ENCODE measurements around the gene MINDY4B. TPM values are rescaled to one million over a fixed set of nuclear protein-coding genes. Genes with fewer than 3 reads are reported as not detected.

Gene MINDY4B
- total RNA-seq, 1 donor from 2014 or later = not detected

GRCh38 chr3:150828997-150829396 lies 76.2 kb downstream of the MINDY4B start:
- H3K9me3 ChIP-seq (ENCODE audit: insufficient read depth, low read depth, low read length) = no peaks in the 10 kb centered on the region
- no peaks in the 10 kb centered on the region for H3K9me3 Mint-ChIP-seq (ENCODE audit: unreplicated experiment)
- H3K4me2 ChIP-seq (ENCODE audit: low read length) = no peak overlapping the region
- H3K27me3 ChIP-seq (ENCODE audit: insufficient read depth, low read length) = peaks cover 10% of the 10 kb centered on the region
- H3K4me3 ChIP-seq (ENCODE audit: insufficient read depth, low read depth, low read length) = no peak overlapping the region
- H4K20me1 ChIP-seq (ENCODE audit: insufficient read depth, low read length) = no peaks in the 10 kb centered on the region
- no peak for FAIRE-seq
- TF ChIP-seq CTCF (IDR thresholded peaks at IDR 0.05; ENCODE audit: insufficient read depth, low read depth, low read length) (no peak), EZH2 (IDR thresholded peaks at IDR 0.05; ENCODE audit: insufficient read depth, low read length) (no peak)
- H2AFZ ChIP-seq (ENCODE audit: low read depth, low read length) = no peak overlapping the region
- H3K4me1 ChIP-seq (ENCODE audit: insufficient read depth, low read length) = no peaks in the 10 kb centered on the region
- H3K27me3 Mint-ChIP-seq (ENCODE audit: low read depth, unreplicated experiment) = peaks cover 26% of the 10 kb centered on the region
- no peak overlapping the region for H3K4me3 Mint-ChIP-seq (ENCODE audit: unreplicated experiment)
- no peak overlapping the region for H3K27ac Mint-ChIP-seq (ENCODE audit: unreplicated experiment)
- no peak overlapping the region for H3K9ac ChIP-seq (ENCODE audit: low read length)
- H3K36me3 Mint-ChIP-seq (ENCODE audit: low read depth, unreplicated experiment) = no peaks in the 10 kb centered on the region
- no peaks in the 10 kb centered on the region for H3K79me2 ChIP-seq (ENCODE audit: insufficient read depth, low read length)
- no peaks in the 10 kb centered on the region for H3K36me3 ChIP-seq (ENCODE audit: insufficient read depth, low read length)
- no peak for DNase-seq (ENCODE audit: low read depth)
- H3K4me1 Mint-ChIP-seq (ENCODE audit: low read depth, unreplicated experiment) = peaks cover 2% of the 10 kb centered on the region
- no peak overlapping the region for H3K27ac ChIP-seq (ENCODE audit: low read depth, low read length)

- no peaks in the 10 kb centered on the region for H3K79me2 ChIP-seq (ENCODE audit: insufficient read depth, low read length)
- H4K20me1 ChIP-seq (ENCODE audit: insufficient read depth, low read length) = no peaks in the 10 kb centered on the region
- TF ChIP-seq CTCF (IDR thresholded peaks at IDR 0.05; ENCODE audit: insufficient read depth, low read depth, low read length) (no peak), EZH2 (IDR thresholded peaks at IDR 0.05; ENCODE audit: insufficient read depth, low read length) (no peak)
- H3K9me3 ChIP-seq (ENCODE audit: insufficient read depth, low read depth, low read length) = no peaks in the 10 kb centered on the region
- H3K9me3 Mint-ChIP-seq (ENCODE audit: unreplicated experiment) = peaks cover 4% of the 10 kb centered on the region
- no peak overlapping the region for H3K4me2 ChIP-seq (ENCODE audit: low read length)
- H3K4me1 ChIP-seq (ENCODE audit: insufficient read depth, low read length) = no peaks in the 10 kb centered on the region
- H3K36me3 Mint-ChIP-seq (ENCODE audit: low read depth, unreplicated experiment) = no peaks in the 10 kb centered on the region
- peaks cover 10% of the 10 kb centered on the region for H3K27me3 ChIP-seq (ENCODE audit: insufficient read depth, low read length)
- H3K4me1 Mint-ChIP-seq (ENCODE audit: low read depth, unreplicated experiment) = peaks cover 2% of the 10 kb centered on the region
- no peak overlapping the region for H3K9ac ChIP-seq (ENCODE audit: low read length)
- H3K27me3 Mint-ChIP-seq (ENCODE audit: low read depth, unreplicated experiment) = peaks cover 26% of the 10 kb centered on the region
- H3K27ac Mint-ChIP-seq (ENCODE audit: unreplicated experiment) = no peak overlapping the region
- no peak for DNase-seq (ENCODE audit: low read depth)
- H3K4me3 ChIP-seq (ENCODE audit: insufficient read depth, low read depth, low read length) = no peak overlapping the region
- FAIRE-seq = no peak
- no peak overlapping the region for H3K27ac ChIP-seq (ENCODE audit: low read depth, low read length)
- H3K36me3 ChIP-seq (ENCODE audit: insufficient read depth, low read length) = no peaks in the 10 kb centered on the region
- H2AFZ ChIP-seq (ENCODE audit: low read depth, low read length) = no peak overlapping the region
- no peak overlapping the region for H3K4me3 Mint-ChIP-seq (ENCODE audit: unreplicated experiment)
These were observed 77.0 kb downstream of the MINDY4B start for GRCh38 chr3:150828261-150828660.

GRCh38 chr3:150826466-150827282 lies 78.6 kb downstream of the MINDY4B start:
- peaks cover 2% of the 10 kb centered on the region for H3K4me1 Mint-ChIP-seq (ENCODE audit: low read depth, unreplicated experiment)
- Histone ChIP-seq H3K9ac (ENCODE audit: low read length) (no peak overlapping the region), H3K36me3 (ENCODE audit: insufficient read depth, low read length) (no peaks in the 10 kb centered on the region), H3K27me3 (ENCODE audit: insufficient read depth, low read length) (peaks cover 6% of the 10 kb centered on the region), H2AFZ (ENCODE audit: low read depth, low read length) (no peak overlapping the region), H3K9me3 (ENCODE audit: insufficient read depth, low read depth, low read length) (no peaks in the 10 kb centered on the region), H3K79me2 (ENCODE audit: insufficient read depth, low read length) (no peaks in the 10 kb centered on the region), H3K4me3 (ENCODE audit: insufficient read depth, low read depth, low read length) (no peak overlapping the region), H3K4me2 (ENCODE audit: low read length) (no peak overlapping the region), H4K20me1 (ENCODE audit: insufficient read depth, low read length) (no peaks in the 10 kb centered on the region), H3K4me1 (ENCODE audit: insufficient read depth, low read length) (no peaks in the 10 kb centered on the region), H3K27ac (ENCODE audit: low read depth, low read length) (no peak overlapping the region)
- H3K27me3 Mint-ChIP-seq (ENCODE audit: low read depth, unreplicated experiment) = peaks cover 32% of the 10 kb centered on the region
- no peak overlapping the region for H3K27ac Mint-ChIP-seq (ENCODE audit: unreplicated experiment)
- DNase-seq (ENCODE audit: low read depth) = no peak
- H3K36me3 Mint-ChIP-seq (ENCODE audit: low read depth, unreplicated experiment) = no peaks in the 10 kb centered on the region
- no peak overlapping the region for H3K4me3 Mint-ChIP-seq (ENCODE audit: unreplicated experiment)
- FAIRE-seq = no peak
- peaks cover 4% of the 10 kb centered on the region for H3K9me3 Mint-ChIP-seq (ENCODE audit: unreplicated experiment)
- TF ChIP-seq CTCF (IDR thresholded peaks at IDR 0.05; ENCODE audit: insufficient read depth, low read depth, low read length) (no peak), EZH2 (IDR thresholded peaks at IDR 0.05; ENCODE audit: insufficient read depth, low read length) (no peak)
